Measurements from ENCODE around the gene HBZ.
A peak's percentile ranks its signal among the peaks of the same experiment; 100 is the strongest.
"Not testable (repeated sequence)": the region's sequence is repeated elsewhere in the genome, so short reads cannot be mapped to it uniquely, and the experiment has no call there.

HBZ gene

DNA sequence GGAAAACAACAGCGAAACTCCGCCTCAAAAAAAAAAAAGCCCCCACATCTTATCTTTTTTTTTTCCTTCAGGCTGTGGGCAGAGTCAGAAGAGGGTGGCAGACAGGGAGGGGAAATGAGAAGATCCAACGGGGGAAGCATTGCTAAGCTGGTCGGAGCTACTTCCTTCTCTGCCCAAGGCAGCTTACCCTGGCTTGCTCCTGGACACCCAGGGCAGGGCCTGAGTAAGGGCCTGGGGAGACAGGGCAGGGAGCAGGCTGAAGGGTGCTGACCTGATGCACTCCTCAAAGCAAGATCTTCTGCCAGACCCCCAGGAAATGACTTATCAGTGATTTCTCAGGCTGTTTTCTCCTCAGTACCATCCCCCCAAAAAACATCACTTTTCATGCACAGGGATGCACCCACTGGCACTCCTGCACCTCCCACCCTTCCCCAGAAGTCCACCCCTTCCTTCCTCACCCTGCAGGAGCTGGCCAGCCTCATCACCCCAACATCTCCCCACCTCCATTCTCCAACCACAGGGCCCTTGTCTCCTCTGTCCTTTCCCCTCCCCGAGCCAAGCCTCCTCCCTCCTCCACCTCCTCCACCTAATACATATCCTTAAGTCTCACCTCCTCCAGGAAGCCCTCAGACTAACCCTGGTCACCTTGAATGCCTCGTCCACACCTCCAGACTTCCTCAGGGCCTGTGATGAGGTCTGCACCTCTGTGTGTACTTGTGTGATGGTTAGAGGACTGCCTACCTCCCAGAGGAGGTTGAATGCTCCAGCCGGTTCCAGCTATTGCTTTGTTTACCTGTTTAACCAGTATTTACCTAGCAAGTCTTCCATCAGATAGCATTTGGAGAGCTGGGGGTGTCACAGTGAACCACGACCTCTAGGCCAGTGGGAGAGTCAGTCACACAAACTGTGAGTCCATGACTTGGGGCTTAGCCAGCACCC lies 22.8 kb downstream of the HBZ start:
- no peak overlapping the region for H3K4me3 ChIP-seq (ENCODE audit: low read length)
- DNase-seq (ENCODE audit: low read depth): no peak
- TF ChIP-seq, protein P1, sequence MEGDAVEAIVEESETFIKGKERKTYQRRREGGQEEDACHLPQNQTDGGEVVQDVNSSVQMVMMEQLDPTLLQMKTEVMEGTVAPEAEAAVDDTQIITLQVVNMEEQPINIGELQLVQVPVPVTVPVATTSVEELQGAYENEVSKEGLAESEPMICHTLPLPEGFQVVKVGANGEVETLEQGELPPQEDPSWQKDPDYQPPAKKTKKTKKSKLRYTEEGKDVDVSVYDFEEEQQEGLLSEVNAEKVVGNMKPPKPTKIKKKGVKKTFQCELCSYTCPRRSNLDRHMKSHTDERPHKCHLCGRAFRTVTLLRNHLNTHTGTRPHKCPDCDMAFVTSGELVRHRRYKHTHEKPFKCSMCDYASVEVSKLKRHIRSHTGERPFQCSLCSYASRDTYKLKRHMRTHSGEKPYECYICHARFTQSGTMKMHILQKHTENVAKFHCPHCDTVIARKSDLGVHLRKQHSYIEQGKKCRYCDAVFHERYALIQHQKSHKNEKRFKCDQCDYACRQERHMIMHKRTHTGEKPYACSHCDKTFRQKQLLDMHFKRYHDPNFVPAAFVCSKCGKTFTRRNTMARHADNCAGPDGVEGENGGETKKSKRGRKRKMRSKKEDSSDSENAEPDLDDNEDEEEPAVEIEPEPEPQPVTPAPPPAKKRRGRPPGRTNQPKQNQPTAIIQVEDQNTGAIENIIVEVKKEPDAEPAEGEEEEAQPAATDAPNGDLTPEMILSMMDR (IDR thresholded peaks at IDR 0.05; ENCODE audit: insufficient read depth, low read depth, low read length, missing control alignments): no peak

DNA sequence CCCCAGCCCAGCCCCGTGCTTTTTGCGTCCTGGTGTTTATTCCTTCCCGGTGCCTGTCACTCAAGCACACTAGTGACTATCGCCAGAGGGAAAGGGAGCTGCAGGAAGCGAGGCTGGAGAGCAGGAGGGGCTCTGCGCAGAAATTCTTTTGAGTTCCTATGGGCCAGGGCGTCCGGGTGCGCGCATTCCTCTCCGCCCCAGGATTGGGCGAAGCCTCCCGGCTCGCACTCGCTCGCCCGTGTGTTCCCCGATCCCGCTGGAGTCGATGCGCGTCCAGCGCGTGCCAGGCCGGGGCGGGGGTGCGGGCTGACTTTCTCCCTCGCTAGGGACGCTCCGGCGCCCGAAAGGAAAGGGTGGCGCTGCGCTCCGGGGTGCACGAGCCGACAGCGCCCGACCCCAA lies 23.6 kb downstream of the HBZ start:
- H3K4me3 ChIP-seq (ENCODE audit: low read length): not testable (repeated sequence)

DNA sequence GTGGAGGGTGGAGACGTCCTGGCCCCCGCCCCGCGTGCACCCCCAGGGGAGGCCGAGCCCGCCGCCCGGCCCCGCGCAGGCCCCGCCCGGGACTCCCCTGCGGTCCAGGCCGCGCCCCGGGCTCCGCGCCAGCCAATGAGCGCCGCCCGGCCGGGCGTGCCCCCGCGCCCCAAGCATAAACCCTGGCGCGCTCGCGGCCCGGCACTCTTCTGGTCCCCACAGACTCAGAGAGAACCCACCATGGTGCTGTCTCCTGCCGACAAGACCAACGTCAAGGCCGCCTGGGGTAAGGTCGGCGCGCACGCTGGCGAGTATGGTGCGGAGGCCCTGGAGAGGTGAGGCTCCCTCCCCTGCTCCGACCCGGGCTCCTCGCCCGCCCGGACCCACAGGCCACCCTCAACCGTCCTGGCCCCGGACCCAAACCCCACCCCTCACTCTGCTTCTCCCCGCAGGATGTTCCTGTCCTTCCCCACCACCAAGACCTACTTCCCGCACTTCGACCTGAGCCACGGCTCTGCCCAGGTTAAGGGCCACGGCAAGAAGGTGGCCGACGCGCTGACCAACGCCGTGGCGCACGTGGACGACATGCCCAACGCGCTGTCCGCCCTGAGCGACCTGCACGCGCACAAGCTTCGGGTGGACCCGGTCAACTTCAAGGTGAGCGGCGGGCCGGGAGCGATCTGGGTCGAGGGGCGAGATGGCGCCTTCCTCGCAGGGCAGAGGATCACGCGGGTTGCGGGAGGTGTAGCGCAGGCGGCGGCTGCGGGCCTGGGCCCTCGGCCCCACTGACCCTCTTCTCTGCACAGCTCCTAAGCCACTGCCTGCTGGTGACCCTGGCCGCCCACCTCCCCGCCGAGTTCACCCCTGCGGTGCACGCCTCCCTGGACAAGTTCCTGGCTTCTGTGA lies 24.3 kb downstream of the HBZ start, which contains the start of gene HBA1:
HBA1 (plus strand) TSS at position 204 of the 906 bp plus-strand sequence; CDS start at position 241, 37 bp downstream.
- not testable (repeated sequence) for DNase-seq (ENCODE audit: low read depth); H3K4me3 ChIP-seq (ENCODE audit: low read length)

More for the DNA sequence above, 23.6 kb downstream of the HBZ start:
- not testable (repeated sequence) for DNase-seq (ENCODE audit: low read depth)

DNA sequence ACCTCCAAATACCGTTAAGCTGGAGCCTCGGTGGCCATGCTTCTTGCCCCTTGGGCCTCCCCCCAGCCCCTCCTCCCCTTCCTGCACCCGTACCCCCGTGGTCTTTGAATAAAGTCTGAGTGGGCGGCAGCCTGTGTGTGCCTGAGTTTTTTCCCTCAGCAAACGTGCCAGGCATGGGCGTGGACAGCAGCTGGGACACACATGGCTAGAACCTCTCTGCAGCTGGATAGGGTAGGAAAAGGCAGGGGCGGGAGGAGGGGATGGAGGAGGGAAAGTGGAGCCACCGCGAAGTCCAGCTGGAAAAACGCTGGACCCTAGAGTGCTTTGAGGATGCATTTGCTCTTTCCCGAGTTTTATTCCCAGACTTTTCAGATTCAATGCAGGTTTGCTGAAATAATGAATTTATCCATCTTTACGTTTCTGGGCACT lies 25.0 kb downstream of the HBZ start:
- peak; percentile 16 for DNase-seq (ENCODE audit: low read depth)
- TF ChIP-seq, protein P1 (IDR thresholded peaks at IDR 0.05; ENCODE audit: insufficient read depth, low read depth, low read length, missing control alignments): no peak
- no peak overlapping the region for H3K4me3 ChIP-seq (ENCODE audit: low read length)

DNA sequence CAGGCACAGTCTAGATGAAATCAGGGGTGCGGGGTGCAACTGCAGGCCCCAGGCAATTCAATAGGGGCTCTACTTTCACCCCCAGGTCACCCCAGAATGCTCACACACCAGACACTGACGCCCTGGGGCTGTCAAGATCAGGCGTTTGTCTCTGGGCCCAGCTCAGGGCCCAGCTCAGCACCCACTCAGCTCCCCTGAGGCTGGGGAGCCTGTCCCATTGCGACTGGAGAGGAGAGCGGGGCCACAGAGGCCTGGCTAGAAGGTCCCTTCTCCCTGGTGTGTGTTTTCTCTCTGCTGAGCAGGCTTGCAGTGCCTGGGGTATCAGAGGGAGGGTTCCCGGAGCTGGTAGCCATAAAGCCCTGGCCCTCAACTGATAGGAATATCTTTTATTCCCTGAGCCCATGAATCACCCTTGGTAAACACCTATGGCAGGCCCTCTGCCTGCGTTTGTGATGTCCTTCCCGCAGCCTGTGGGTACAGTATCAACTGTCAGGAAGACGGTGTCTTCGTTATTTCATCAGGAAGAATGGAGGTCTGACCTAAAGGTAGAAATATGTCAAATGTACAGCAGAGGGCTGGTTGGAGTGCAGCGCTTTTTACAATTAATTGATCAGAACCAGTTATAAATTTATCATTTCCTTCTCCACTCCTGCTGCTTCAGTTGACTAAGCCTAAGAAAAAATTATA lies 25.7 kb downstream of the HBZ start:
- H3K4me3 ChIP-seq (ENCODE audit: low read length): no peak overlapping the region
- no peak for DNase-seq (ENCODE audit: low read depth)
- TF ChIP-seq, protein P1 (IDR thresholded peaks at IDR 0.05; ENCODE audit: insufficient read depth, low read depth, low read length, missing control alignments): no peak

DNA sequence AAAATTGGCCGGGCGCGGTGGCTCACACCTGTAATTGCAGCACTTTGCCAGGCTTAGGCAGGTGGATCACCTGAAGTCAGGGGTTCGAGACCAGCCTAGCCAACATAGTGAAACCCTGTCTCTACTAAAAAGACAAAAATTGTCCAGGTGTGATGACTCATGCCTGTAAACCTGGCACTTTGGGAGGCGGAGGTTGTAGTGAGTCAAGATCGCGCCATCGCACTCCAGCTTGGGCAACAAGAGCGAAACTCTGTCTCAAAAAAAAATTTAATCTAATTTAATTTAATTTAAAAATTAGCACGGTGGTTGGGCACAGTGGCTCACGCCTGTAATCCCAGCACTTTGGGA lies 26.2 kb downstream of the HBZ start:
- TF ChIP-seq, protein P1 (IDR thresholded peaks at IDR 0.05; ENCODE audit: insufficient read depth, low read depth, low read length, missing control alignments): no peak
- H3K4me3 ChIP-seq (ENCODE audit: low read length): no peak overlapping the region
- peak; percentile 57 for DNase-seq (ENCODE audit: low read depth)

DNA sequence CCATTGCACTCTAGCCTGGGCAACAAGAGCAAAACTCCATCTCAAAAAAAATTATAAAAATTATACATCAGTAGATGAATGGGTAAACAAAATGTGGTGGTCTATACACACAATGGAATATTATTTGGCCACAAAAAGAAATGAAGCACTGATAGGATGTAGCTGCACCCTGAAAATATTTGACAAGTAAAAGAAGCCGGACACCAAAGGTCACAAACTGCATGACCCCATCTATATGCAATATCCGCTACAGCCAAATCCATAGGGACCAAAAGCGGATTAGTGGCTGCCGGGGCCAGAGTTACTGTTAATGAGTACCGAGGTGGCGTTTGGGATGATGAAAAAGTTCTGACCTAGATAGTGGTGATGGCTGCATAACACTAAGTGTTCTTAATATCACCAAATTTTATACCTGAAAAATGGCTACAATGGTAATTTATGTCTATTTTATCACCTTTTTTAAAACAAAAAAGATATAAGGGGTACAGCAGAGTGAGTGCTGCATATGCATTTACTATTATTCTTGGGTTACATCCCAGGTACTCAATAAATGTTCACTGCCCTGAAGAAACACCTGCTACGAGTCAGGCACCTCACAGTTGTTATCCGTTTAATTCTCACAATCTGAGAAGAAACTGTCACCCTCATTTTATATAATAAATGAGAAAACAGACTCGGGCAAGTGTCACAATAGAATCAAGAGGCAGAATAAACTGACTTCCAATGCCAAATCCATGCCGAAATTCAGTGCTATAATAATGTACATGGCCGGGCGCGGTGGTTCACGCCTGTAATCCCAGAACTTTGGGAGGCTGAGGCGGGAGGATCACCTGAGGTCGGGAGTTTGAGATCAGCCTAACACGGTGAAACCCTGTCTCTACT lies 27.0 kb downstream of the HBZ start:
- TF ChIP-seq, protein P1 (IDR thresholded peaks at IDR 0.05; ENCODE audit: insufficient read depth, low read depth, low read length, missing control alignments): no peak
- H3K4me3 ChIP-seq (ENCODE audit: low read length): no peak overlapping the region
- DNase-seq (ENCODE audit: low read depth): no peak

All from epithelial cell of esophagus (primary cell).